Endothelial cell of hepatic sinusoid (primary cell): ENCODE data around the gene ZRANB2.

Source experiments
- in situ Hi-C: cut with HindIII; loops from 2 replicates; pipeline ENCODE4 v1.10.0; 2017; ENCODE audit warnings: low sequenced_read_pairs

The ZRANB2 gene

DNA sequence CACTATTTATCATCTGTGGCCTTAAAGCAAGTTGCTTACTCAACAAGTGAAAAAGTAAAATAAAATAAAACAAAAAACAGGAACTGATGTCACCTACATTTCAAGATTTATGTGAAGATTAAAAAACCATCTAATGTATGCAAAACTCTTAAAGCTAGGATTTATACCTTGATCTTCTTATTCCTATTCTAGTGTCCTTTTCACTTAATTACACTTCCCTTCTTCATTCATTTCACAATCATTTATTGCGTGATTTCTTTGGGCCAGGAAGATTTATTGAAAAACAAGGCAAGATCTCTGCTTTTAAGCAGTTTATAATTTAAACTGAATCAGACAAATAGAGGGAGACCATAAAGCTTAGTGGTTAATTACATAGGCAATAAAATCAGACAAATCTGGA lies 51.9 kb downstream of the ZRANB2 start:
- in situ Hi-C loops = no loop called here

DNA sequence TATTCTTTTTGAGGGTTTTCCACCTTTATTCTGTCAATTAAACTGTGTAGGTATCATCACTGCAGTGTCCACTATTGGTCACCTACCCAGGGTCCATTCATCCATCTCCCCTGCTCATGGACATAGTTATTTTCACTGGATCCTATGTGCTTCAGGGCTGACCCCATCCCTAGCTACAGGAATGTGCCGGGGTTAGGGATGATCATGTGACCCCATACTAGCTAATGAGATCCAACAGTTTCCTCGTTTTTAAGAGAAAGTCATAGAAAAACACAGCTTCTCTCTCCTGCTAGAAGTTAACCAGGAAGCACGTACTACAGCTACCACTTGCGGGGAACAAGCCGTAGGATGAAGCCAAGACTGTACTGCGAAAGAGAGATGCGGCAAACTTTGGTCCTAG lies 52.8 kb downstream of the ZRANB2 start:
- in situ Hi-C loops = no loop called here

DNA sequence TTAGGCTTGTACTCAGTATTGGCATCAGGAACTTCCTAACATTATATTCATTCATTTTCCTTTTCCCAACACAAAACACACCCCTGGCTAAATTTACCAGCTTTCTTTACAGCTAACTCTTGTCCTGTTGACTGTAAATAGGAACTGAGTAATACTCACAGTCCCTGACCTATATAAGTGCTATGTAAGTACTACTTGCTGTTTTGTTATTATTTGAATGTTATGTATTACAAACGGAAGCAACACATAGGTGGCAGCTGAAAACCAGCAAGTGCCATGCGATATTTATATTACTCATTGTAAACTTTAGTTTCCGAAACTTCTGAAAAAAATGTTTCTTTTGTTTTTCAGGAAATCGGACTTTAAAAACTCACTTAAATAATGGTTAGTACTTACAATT lies 54.7 kb downstream of the ZRANB2 start:
- in situ Hi-C loops = no loop called here

DNA sequence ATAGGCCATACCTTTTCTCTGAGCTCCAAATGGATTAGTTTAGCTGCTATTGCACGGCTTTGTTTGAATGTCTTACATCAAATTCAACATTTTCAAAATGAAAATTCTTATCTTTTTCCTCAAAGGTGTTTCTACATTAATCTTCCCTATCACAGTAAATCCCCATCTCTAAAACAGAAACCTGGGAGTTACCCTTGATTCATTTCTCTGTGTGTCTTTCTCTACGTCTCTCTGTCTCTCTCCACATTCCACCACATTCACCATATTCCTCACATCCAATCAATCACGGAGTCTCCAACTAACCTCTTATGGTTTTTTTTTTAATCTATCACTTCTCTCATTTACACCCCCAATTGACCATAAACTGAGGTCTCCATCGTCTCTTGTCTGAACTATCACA lies 57.3 kb downstream of the ZRANB2 start:
- in situ Hi-C loops = no loop called here

DNA sequence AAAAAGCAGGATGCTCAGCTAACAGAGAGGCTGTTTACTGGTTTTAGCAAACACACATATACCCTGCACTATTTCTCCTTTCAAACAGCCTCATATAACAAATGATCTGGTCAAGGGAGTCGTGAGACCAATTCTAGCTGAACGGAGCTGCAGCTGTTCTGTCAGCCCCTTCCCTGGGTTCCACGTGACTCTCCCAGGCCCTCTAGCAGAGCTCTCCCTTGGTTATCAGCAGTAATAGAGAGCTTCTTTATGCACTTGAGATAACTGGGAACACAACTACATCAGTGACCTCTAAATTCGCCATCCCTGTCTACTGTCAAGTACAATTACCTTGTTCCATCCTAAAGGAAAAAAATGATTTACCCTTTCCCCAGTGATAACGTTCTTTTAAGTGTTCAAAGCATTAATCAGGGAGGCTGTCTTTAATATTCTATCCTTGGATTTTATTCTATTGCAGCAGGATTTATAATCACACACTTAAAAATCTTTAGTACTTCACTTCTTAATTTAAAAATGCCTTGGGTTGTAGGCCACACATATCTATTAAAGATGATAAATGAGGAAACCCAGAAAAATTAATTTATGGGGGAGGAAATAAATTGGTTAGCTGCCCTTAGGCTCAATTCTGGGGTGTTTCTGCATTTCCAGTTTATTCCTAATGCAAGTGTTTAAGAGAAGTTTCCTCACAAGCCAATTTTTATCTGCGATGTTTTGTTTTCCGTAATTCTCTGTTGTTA lies 61.4 kb downstream of the ZRANB2 start:
- in situ Hi-C loops = no loop called here

DNA sequence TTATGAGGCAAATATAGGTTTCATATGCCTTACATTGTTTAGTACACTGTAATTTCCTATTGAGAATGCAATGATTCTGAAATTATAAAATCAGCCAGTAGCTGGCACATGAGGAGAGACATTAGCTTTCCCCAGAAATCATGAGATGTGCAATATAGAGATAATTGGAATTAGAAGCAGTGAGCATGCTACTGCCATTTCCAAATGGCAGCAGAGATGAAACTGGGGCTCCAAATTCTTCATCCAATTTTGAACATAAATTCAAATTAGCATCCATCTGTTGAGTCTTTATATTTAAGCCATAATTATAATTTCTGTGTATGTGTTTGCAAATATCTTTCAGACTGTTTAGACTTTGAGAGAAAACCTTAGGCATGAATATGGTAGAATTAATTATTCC lies 62.0 kb downstream of the ZRANB2 start:
- in situ Hi-C loops = no loop called here

DNA sequence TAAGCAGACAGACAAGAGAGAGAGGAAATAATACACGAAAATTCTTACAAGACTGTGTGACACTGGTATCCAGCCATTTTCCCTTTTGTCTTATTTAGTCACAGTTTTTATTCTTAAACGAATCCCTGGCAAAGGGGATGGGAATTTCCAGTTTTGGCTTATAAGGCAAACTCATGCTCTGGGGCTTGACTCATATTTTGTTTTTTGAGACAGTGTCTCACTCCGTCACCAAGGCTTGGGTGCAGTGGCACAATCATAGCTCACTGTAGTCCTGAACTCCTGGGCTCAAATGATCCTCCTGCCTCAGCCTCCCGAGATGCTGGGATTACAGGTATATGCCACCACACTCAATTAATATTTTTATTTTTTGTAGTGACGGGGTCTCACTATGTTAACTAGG lies 65.1 kb downstream of the ZRANB2 start:
- in situ Hi-C loops = no loop called here

DNA sequence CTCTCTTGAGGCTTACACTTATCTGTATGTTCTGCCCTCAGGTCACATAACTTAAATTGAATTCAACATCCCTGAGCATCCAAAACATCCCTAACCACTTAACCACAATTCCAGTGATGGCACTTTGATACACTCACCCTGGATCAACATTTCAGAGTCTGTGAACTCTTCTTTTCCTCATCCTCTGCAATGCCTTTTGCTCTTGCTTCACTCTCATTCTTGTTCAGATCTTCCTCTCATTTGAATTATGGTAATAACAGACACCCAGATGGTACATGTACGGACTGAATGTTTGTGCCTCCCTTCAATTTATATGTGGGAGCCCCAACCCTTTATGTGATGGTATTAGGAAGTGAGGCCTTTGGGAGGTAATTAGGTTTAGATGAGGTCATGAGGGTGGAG lies 66.7 kb downstream of the ZRANB2 start:
- in situ Hi-C loops = no loop called here
